H1 (cell line): Measurements from ENCODE around the gene SMARCB1. TPM values are rescaled to one million over a fixed set of nuclear protein-coding genes. Genes with fewer than 3 reads are reported as not detected.

Source experiments
- CTCF ChIA-PET: fragments of 300-600 bp; sonication (Branson Sonifier 250); formaldehyde crosslinking; loops from one replicate; lab custom pipeline; 2021; ENCODE audit not compliant: partially characterized antibody; lab: Charles Lee
- POLR2A ChIA-PET: fragments of 300-600 bp; sonication (Branson Sonifier 250); formaldehyde crosslinking; loops from one replicate; lab custom pipeline; 2021; ENCODE audit warnings: inconsistent platforms; ENCODE audit not compliant: partially characterized antibody; lab: Charles Lee
- DNase-seq, 2 experiments: peaks; one replicate each; pipeline versions ENCODE4 v3.0.0 to v3.0.0-alpha.2; 2010 to 2022; ENCODE audit warnings: low spot score in 2 of 2, low read depth in 1 of 2, mixed read lengths in 1 of 2
- FAIRE-seq: peaks from 2 replicates; lab custom pipeline; 2011; peaks lifted over from hg19 to GRCh38; lab: Jason Lieb, UNC
- H2AFZ ChIP-seq: 2 replicates; pipeline ENCODE4 v1.8.1; 2012; ENCODE audit warnings: low read length, inconsistent platforms
- H2AK5ac ChIP-seq: 2 replicates; pipeline ENCODE4 v1.6.1; 2013; ENCODE audit warnings: low read depth, low read length
- H2BK120ac ChIP-seq: replicated peaks from 2 replicates; pipeline ENCODE3; 2013; ENCODE audit warnings: low read depth, low read length, inconsistent platforms
- H2BK12ac ChIP-seq: 2 replicates; pipeline ENCODE4 v1.6.1; 2013; ENCODE audit warnings: low read depth, low read length
- H2BK15ac ChIP-seq: 2 replicates; pipeline ENCODE4 v1.6.1; 2013; ENCODE audit warnings: low read length
- H2BK20ac ChIP-seq: 2 replicates; pipeline ENCODE4 v1.6.1; 2013; ENCODE audit warnings: low read length
- H2BK5ac ChIP-seq: 2 replicates; pipeline ENCODE4 v1.6.1; 2013; ENCODE audit warnings: low read depth, low read length
- H3K14ac ChIP-seq: 2 replicates; pipeline ENCODE4 v1.6.1; 2013; ENCODE audit warnings: inconsistent platforms; ENCODE audit not compliant: insufficient read length
- H3K18ac ChIP-seq: 2 replicates; pipeline ENCODE4 v1.6.1; 2013; ENCODE audit warnings: low read length; ENCODE audit errors: extremely low read depth
- H3K23ac ChIP-seq: 2 replicates; pipeline ENCODE4 v1.6.1; 2013; ENCODE audit warnings: inconsistent platforms; ENCODE audit not compliant: insufficient read length
- H3K23me2 ChIP-seq: 2 replicates; pipeline ENCODE4 v1.6.1; 2013; ENCODE audit warnings: low read depth, low read length
- H3K27ac ChIP-seq: 2 replicates; pipeline ENCODE4 v1.6.1; 2011; ENCODE audit warnings: low read depth, low read length, inconsistent platforms
- H3K27me3 ChIP-seq, 4 experiments: replicated peaks in 1 of 4; 1 replicate in 1 of 4; 2 replicates in 3 of 4; pipeline versions ENCODE4 v1.6.1 to v1.8.1; 2011 to 2013; ENCODE audit warnings: low read length in 3 of 4, mild to moderate bottlenecking in 3 of 4, inconsistent platforms in 2 of 4, mixed read lengths in 2 of 4, moderate library complexity in 1 of 4; ENCODE audit not compliant: control insufficient read depth in 3 of 4, insufficient read depth in 3 of 4; ENCODE audit errors: extremely low read depth in 1 of 4
- H3K36me3 ChIP-seq, 4 experiments: 2 replicates each; pipeline versions ENCODE4 v1.6.1 to v1.8.1; 2011 to 2013; ENCODE audit warnings: mild to moderate bottlenecking in 4 of 4, low read length in 3 of 4, moderate library complexity in 2 of 4, control low read depth in 1 of 4, inconsistent platforms in 1 of 4; ENCODE audit not compliant: insufficient read depth in 4 of 4, control insufficient read depth in 2 of 4
- H3K4ac ChIP-seq: replicated peaks from 2 replicates; pipeline ENCODE3; 2013; ENCODE audit warnings: low read length, low read depth, mixed read lengths, inconsistent platforms; ENCODE audit not compliant: insufficient read length
- H3K4me1 ChIP-seq, 4 experiments: replicated peaks in 1 of 4; 1 replicate in 1 of 4; 2 replicates in 3 of 4; pipeline versions ENCODE4 v1.6.1 to v1.8.1; 2011 to 2013; ENCODE audit warnings: low read length in 3 of 4, inconsistent platforms in 2 of 4, mixed read lengths in 1 of 4; ENCODE audit not compliant: insufficient read depth in 4 of 4, control insufficient read depth in 3 of 4
- H3K4me2 ChIP-seq, 2 experiments: 2 replicates each; pipeline versions ENCODE4 v1.6.1 to v1.8.1; 2011 to 2013; ENCODE audit warnings: low read depth in 2 of 2, low read length in 2 of 2, control low read depth in 1 of 2, inconsistent platforms in 1 of 2, mild to moderate bottlenecking in 1 of 2; ENCODE audit not compliant: insufficient read depth in 1 of 2
- H3K4me3 ChIP-seq, 4 experiments: fragments of 200-600, 300-600 bp in 1 of 4; sonication (generic), shearing (Covaris generic), sonication (Bioruptor Twin) in 1 of 4; 2 replicates each; pipeline versions ENCODE4 v1.5.1 to v1.8.1; 2011 to 2016; ENCODE audit warnings: low read length in 4 of 4, low read depth in 3 of 4, control low read depth in 2 of 4, inconsistent platforms in 2 of 4, mild to moderate bottlenecking in 2 of 4, mixed read lengths in 1 of 4, moderate library complexity in 1 of 4; ENCODE audit not compliant: insufficient read depth in 2 of 4; ENCODE audit errors: extremely low read depth in 1 of 4
- H3K56ac ChIP-seq: replicated peaks from 2 replicates; pipeline ENCODE3; 2013; ENCODE audit warnings: low read depth, mild to moderate bottlenecking, mixed read lengths, low read length, inconsistent platforms; ENCODE audit not compliant: insufficient read length
- H3K79me1 ChIP-seq: 2 replicates; pipeline ENCODE4 v1.6.1; 2013; ENCODE audit warnings: low read depth, low read length, control low read depth
- H3K79me2 ChIP-seq, 2 experiments: 2 replicates each; pipeline versions ENCODE4 v1.6.1 to v1.8.1; 2012 to 2013; ENCODE audit warnings: low read length in 2 of 2, mild to moderate bottlenecking in 2 of 2, inconsistent platforms in 1 of 2; ENCODE audit not compliant: insufficient read depth in 2 of 2, control insufficient read depth in 1 of 2
- H3K9ac ChIP-seq, 4 experiments: replicated peaks in 1 of 4; 1 replicate in 1 of 4; 2 replicates in 3 of 4; pipeline versions ENCODE4 v1.6.1 to v1.8.1; 2011 to 2013; ENCODE audit warnings: low read depth in 3 of 4, low read length in 3 of 4, control low read depth in 2 of 4, mild to moderate bottlenecking in 2 of 4, moderate library complexity in 2 of 4, inconsistent platforms in 1 of 4; ENCODE audit errors: extremely low read depth in 1 of 4
- H3K9me3 ChIP-seq, 2 experiments: 2 replicates each; pipeline versions ENCODE4 v1.6.1 to v1.8.1; 2012 to 2013; ENCODE audit warnings: mild to moderate bottlenecking in 2 of 2, moderate library complexity in 2 of 2, control low read depth in 1 of 2, inconsistent platforms in 1 of 2, low read depth in 1 of 2, low read length in 1 of 2, mixed read lengths in 1 of 2; ENCODE audit not compliant: insufficient read depth in 2 of 2
- H4K20me1 ChIP-seq, 2 experiments: replicated peaks in 1 of 2; 2 replicates each; pipeline versions ENCODE3 to v1.8.1; 2011 to 2013; ENCODE audit warnings: inconsistent platforms in 2 of 2, low read length in 2 of 2, mild to moderate bottlenecking in 1 of 2; ENCODE audit not compliant: insufficient read depth in 2 of 2, control insufficient read depth in 1 of 2
- H4K5ac ChIP-seq: 2 replicates; pipeline ENCODE4 v1.6.1; 2013; ENCODE audit warnings: low read length, low read depth, mixed read lengths, inconsistent platforms; ENCODE audit not compliant: insufficient read length
- H4K8ac ChIP-seq: 2 replicates; pipeline ENCODE4 v1.8.0; 2013; ENCODE audit warnings: mild to moderate bottlenecking, moderate library complexity, low read length, inconsistent platforms; ENCODE audit not compliant: insufficient read depth; ENCODE audit errors: extremely low read depth
- H4K91ac ChIP-seq: replicated peaks from 2 replicates; pipeline ENCODE3; 2013; ENCODE audit warnings: low read length, mixed read lengths, inconsistent platforms; ENCODE audit not compliant: insufficient read length
- CEBPB ChIP-seq: IDR thresholded peaks from 2 replicates; pipeline ENCODE4 v1.6.1; 2012; ENCODE audit warnings: low read depth, low read length
- GTF2F1 ChIP-seq: IDR thresholded peaks from 2 replicates; pipeline ENCODE4 v1.6.1; 2012; ENCODE audit warnings: low read depth, low read length, improper control_type of control experiment, borderline replicate concordance
- WGBS, 2 experiments: shearing (Covaris generic) in 1 of 2; methylation state at CpG; one replicate each; pipeline versions ENCODE4 v1.1.6 to v1.1.7; 2013 to 2015; ENCODE audit warnings: low lambda C conversion rate in 2 of 2, mixed read lengths in 2 of 2, inconsistent platforms in 1 of 2, low coverage in 1 of 2, missing lambda C conversion rate in 1 of 2; ENCODE audit not compliant: insufficient replicate concordance in 2 of 2, insufficient coverage in 1 of 2, insufficient read length in 1 of 2; ENCODE audit errors: extremely low coverage in 1 of 2, missing lambda C conversion rate in 1 of 2; 5-methylcytosine and 5-hydroxymethylcytosine counted together
- polyA plus RNA-seq, 7 experiments: library from polyadenylated mRNA; depleted of rRNA in 3 of 7; stranded (reverse) in 5 of 7; unstranded in 2 of 7; fragments of >200 nt in 5 of 7; fragments of 200-250 nt in 2 of 7; gene quantifications; 1 replicate in 5 of 7; 2 replicates in 1 of 7; 4 replicates in 1 of 7; pipeline versions ENCODE4 v1.2.1 to v1.2.3, GENCODE V29; 2011 to 2013; ENCODE audit warnings: missing spikeins in 2 of 7, mixed read lengths in 2 of 7
- total RNA-seq: library from RNA; stranded (reverse); fragmentation: NEBNext Ultra II Directional; extraction: Animal tissue kit (Norgen Biotek cat#: 25700); gene quantifications from 2 replicates; pipeline ENCODE4 v1.2.1, GENCODE V29; 2021

Gene SMARCB1
- total and polyA plus RNA-seq, 2 of the 8 experiments (the other 6 are each of a cell fraction or from before 2014, with no cell fraction given): 116 to 145 TPM

- Histone ChIP-seq H3K18ac (no peak overlapping the region), H2BK20ac (no peak overlapping the region), H3K14ac (no peak overlapping the region), H3K4me3 (no peak overlapping the region), H3K36me3 (no peaks in the 10 kb centered on the region), H3K23ac (no peak overlapping the region), H3K27me3 (peaks cover 0 to 13% (median 7%) of the 10 kb centered on the region in 4 experiments; a peak in 5 of 7 replicates), H4K20me1 (peaks cover 0 to 16% of the 10 kb centered on the region in 2 experiments), H3K9ac (no peak overlapping the region), H3K27ac (no peak overlapping the region), H3K79me1 (no peaks in the 10 kb centered on the region), H2BK120ac (no peak overlapping the region), H3K23me2 (peaks cover 11% of the 10 kb centered on the region), H2BK12ac (no peak overlapping the region), H4K5ac (no peak overlapping the region), H2AFZ (no peak overlapping the region), H3K56ac (no peak overlapping the region), H3K79me2 (no peaks in the 10 kb centered on the region), H2BK15ac (no peak overlapping the region), H4K91ac (no peak overlapping the region), H3K4me1 (peaks cover 0 to 29% (median 19%) of the 10 kb centered on the region in 4 experiments; a peak in 6 of 7 replicates), H2BK5ac (no peak overlapping the region), H2AK5ac (no peak overlapping the region), H3K4me2 (no peak overlapping the region), H3K9me3 (no peaks in the 10 kb centered on the region), H3K4ac (no peak overlapping the region), H4K8ac (peak overlapping the region; percentile 75; the same call in 1 of the 2 replicates)
- TF ChIP-seq CEBPB (peak; percentile 21; the same call in 1 of the 2 replicates), GTF2F1 (no peak)
- ChIA-PET POLR2A (interaction anchor here (0.9 to 4.5 kb wide), 6 partner anchors 10 to 206 kb away, joined by 3 to 22 read pairs (median 7); partner anchors contain the start of genes SMARCB1, VPREB3 and ZNF70), CTCF (interaction anchor here (0.9 to 9.6 kb wide), 5 partner anchors 10 to 85 kb away, joined by 3 to 73 read pairs (median 5); no protein-coding TSS in a partner anchor)
- DNase-seq: peak in 1 of 2 experiments; percentile 42
- no peak for FAIRE-seq
- WGBS, 2 experiments: 93% methylated on average over 9 of the region's 9 CpGs; no CpG with 5 or more reads in 1 of the 2 experiments
These were observed 21.6 kb upstream of the SMARCB1 start for GRCh38 chr22:23764899-23765881.
